IPS-15b (cell line): ENCODE results near the gene ZMYM1.
"Not testable (repeated sequence)": the region's sequence is repeated elsewhere in the genome, so short reads cannot be mapped to it uniquely, and the experiment has no call there.

Experiments
- H3K27me3 ChIP-seq: one replicate; pipeline ENCODE4 v1.6.1; 2013; ENCODE audit warnings: low read length; ENCODE audit not compliant: control insufficient read depth, insufficient read depth
- H3K36me3 ChIP-seq: one replicate; pipeline ENCODE4 v1.6.1; 2013; ENCODE audit warnings: low read length; ENCODE audit not compliant: control insufficient read depth, insufficient read depth
- H3K4me1 ChIP-seq: one replicate; pipeline ENCODE4 v1.6.1; 2013; ENCODE audit warnings: mild to moderate bottlenecking, low read length; ENCODE audit not compliant: control insufficient read depth, insufficient read depth
- H3K4me3 ChIP-seq: one replicate; pipeline ENCODE4 v1.5.1; 2013; ENCODE audit warnings: low read depth, low read length
- H3K9ac ChIP-seq: one replicate; pipeline ENCODE4 v1.6.1; 2013; ENCODE audit warnings: low read depth, mild to moderate bottlenecking, low read length
- H3K9me3 ChIP-seq: one replicate; pipeline ENCODE4 v1.6.1; 2013; ENCODE audit warnings: mild to moderate bottlenecking, low read length; ENCODE audit not compliant: control insufficient read depth, insufficient read depth

Gene ZMYM1

DNA sequence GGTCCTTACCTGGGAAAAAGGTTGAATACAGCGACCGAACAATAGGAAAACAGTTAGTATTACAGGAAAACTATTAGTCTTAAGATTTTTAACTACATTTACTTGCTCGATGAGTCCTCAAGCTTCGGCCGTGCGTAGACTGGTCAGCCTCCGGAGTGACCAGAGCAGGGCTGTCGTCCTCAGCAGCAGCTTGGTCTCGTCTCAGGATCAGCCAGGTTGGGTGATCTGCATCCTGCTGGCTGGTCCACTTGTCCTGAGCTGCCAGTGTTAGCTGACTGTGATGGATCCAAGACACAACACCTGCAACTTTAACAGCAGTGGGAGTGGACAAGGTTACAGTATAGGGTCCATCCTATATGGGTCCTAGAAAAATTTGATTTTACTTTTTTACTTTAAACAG lies 63.5 kb downstream of the ZMYM1 start:
- not testable (repeated sequence) for H3K27me3 ChIP-seq, H3K9me3 ChIP-seq, H3K36me3 ChIP-seq, H3K9ac ChIP-seq, H3K4me1 ChIP-seq, H3K4me3 ChIP-seq

DNA sequence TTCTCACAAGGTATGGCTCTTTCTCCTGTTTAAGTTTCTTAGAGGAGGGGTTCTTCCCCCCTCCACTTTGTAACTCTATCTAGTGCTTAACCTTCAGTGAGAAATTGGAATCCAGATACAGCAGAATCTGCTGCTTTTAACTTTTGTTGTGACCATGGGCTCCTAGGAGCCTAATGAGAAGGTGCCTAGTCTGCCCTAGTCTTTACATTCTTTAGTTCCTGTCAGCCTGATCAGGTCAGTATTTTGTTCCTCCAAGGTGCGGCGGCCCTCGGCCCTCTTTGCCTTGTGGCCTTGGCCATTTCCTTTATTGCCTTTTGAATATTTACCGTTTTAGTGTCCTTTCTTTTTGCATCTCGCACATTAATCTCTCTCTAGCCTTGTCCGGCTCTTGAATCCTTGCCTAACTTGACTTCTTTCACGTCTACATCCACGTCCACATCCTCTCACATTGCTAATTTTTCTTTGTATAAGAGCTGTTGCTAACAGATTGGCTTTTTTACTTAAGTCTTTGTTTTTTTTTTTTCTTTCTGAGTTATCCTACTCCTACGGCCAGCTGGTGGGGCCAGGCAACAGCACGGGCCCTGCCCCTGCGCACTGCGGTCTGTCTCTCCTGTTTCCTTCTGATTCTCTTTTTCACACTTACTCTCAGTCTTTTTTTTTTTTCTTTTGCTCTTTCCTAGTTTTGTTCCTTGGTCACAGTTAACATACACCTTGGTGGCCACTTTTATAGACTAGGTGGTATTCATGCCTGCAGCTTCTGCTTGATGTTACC lies 64.7 kb downstream of the ZMYM1 start:
- H3K27me3 ChIP-seq, result no peaks in the 10 kb centered on the region
- no peaks in the 10 kb centered on the region for H3K36me3 ChIP-seq
- no peaks in the 10 kb centered on the region for H3K9me3 ChIP-seq
- H3K4me3 ChIP-seq, result no peak overlapping the region
- H3K9ac ChIP-seq, result no peak overlapping the region
- no peaks in the 10 kb centered on the region for H3K4me1 ChIP-seq

DNA sequence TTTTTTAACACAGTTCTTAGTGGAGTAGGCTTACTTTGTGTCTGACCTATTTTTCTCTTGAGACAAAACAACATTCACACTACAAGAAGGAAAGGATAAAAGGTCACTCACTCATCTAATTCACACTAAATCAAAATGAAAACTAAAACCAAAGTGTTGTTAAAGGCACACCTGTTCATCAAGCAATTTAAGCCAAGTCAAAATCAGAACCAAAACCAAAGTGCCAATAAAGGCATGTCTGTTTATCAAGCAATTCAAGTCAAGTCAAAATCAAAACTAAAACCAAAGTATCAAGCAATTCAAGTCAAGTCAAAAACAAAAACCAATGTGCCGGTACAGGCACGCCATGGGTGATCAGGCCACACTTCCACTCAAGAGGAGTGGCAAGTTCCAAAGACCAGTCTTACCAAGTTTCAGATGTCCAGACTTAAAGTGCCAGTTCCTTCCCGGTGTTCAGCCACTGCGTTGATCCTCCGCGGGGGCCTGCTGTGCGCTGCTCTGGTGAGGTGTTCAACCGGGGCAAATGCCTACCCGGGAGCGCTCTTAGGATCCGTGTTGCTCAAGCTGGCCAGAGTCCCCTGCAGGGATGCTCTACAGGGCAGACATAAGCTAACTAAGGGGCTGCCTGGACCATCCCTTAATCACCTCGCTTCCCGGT lies 66.8 kb downstream of the ZMYM1 start:
- H3K36me3 ChIP-seq, H3K9ac ChIP-seq, H3K4me1 ChIP-seq, H3K4me3 ChIP-seq, H3K27me3 ChIP-seq, H3K9me3 ChIP-seq: not testable (repeated sequence)

DNA sequence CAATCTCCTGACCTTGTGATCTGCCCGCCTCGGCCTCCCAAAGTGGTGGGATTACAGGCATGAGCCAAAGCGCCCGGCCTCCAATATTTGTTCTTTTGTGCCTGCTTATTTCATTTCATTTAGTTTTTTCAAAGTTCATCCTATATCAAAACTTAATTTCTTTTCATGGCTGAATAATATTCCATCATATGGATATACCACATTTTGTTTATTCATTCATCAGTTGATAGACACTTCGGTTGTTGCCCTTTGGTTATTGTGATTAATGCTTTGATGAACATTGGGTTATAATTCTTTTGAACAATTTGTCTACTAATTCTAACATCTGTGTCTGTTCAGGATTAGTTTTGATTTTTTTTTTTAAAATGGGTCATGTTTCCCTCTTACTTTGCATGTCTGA lies 72.0 kb downstream of the ZMYM1 start:
- H3K9me3 ChIP-seq, result no peaks in the 10 kb centered on the region
- no peak overlapping the region for H3K9ac ChIP-seq
- no peaks in the 10 kb centered on the region for H3K36me3 ChIP-seq
- H3K27me3 ChIP-seq, result no peaks in the 10 kb centered on the region
- no peaks in the 10 kb centered on the region for H3K4me1 ChIP-seq
- H3K4me3 ChIP-seq, result no peak overlapping the region

DNA sequence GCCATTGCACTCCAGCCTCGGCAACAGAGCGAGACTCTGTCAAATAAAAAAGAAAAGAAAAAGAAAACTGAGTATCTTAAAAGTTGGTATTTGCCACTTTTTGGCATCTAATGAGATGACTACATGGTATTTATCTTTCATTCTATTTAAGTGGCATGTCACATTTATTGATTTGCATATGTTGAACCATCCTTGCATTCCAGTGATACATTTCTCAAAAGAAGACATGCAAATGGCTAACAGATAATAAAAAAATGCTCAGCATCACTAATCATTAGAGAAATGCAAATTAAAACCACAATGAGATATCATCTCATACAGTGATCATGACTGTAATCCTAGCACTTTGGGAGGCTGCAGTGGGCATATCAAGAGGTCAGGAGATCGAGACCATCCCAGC lies 85.7 kb downstream of the ZMYM1 start:
- no peak overlapping the region for H3K4me3 ChIP-seq
- no peaks in the 10 kb centered on the region for H3K36me3 ChIP-seq
- no peaks in the 10 kb centered on the region for H3K27me3 ChIP-seq
- no peak overlapping the region for H3K9ac ChIP-seq
- no peaks in the 10 kb centered on the region for H3K9me3 ChIP-seq
- H3K4me1 ChIP-seq, result no peaks in the 10 kb centered on the region
